Stimulated activated CD8-positive, alpha-beta memory T cell treated with anti-CD3 and anti-CD28 coated beads, Interleukin-12 subunit alpha, Interleukin-12 subunit beta, amount 100 ng/mL, for 24 hours (primary cell): Measurements from ENCODE around the gene CTCF.
"Not testable (repeated sequence)": the region's sequence is repeated elsewhere in the genome, so short reads cannot be mapped to it uniquely, and the experiment has no call there.

Experiments used
- DNase-seq: peaks from one replicate; pipeline ENCODE4 v3.0.0-alpha.2; 2020; ENCODE audit errors: extremely low read depth

CTCF gene, protein sequence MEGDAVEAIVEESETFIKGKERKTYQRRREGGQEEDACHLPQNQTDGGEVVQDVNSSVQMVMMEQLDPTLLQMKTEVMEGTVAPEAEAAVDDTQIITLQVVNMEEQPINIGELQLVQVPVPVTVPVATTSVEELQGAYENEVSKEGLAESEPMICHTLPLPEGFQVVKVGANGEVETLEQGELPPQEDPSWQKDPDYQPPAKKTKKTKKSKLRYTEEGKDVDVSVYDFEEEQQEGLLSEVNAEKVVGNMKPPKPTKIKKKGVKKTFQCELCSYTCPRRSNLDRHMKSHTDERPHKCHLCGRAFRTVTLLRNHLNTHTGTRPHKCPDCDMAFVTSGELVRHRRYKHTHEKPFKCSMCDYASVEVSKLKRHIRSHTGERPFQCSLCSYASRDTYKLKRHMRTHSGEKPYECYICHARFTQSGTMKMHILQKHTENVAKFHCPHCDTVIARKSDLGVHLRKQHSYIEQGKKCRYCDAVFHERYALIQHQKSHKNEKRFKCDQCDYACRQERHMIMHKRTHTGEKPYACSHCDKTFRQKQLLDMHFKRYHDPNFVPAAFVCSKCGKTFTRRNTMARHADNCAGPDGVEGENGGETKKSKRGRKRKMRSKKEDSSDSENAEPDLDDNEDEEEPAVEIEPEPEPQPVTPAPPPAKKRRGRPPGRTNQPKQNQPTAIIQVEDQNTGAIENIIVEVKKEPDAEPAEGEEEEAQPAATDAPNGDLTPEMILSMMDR

DNA sequence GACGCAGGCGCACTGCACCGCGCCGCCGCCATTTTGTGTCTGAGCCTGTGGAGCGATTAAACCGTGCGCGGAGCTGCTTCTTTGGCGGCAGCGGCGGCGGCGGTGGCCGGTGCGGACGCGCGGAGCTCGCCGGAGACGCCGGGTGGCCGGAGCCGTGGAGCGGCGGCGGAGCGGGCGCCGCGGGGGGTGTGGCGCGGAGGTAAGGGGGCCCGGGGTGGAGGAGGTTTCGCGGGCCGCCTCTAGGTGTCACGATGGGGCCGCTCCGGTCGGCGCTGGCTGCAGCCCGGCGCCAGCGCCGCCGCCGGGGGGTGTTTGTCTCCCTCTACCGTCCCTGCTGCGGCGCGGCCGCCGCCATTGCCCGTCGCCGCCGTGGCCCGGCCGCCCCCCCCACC, at the start of gene CTCF:
TSS of gene CTCF (plus strand) at position 1 of the 392 bp plus-strand sequence. CDS start 48,307 bp downstream, outside the sequence.
- peak; percentile 50 for DNase-seq

DNA sequence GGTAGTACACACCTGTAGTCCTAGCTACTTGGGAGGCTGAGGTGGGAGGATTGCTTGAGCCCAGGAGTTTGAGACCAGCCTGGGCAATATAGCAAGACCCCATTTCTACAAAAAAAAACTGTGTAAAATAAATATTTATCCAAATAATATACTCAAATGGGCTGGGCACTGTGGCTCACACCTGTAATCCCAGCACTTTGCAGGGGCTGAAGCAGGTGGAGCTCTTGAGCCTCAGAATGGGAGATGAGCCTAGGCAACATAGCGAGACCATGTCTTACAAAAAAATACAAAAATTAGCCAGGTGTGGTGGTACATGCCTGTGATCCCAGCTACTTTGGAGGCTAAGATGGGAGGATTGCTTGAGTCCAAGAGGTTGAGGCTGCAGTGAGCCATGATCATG, 48.4 kb upstream of the CTCF start:
- not testable (repeated sequence) for DNase-seq

DNA sequence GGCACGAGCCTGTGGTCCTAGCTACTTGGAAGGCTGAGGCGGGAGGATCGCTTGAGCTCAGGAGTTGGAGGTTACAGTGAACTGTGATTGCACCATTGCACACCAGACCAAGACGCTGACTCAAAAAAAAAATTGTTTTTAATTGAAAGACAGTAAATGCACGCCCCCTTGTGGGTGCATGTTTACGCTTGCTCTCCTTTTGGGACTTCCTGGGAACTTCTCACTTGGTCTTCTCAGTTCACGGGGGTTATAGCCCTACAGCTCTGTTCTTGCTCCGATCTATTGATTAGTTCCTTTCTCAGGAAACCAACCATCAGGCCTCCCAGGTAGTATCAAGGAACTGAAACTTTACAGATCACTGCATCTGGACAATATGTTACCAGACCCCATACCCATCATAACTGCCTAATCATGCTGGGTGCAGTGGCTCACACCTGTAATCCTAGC, 47.9 kb upstream of the CTCF start:
- peak; percentile 57 for DNase-seq

DNA sequence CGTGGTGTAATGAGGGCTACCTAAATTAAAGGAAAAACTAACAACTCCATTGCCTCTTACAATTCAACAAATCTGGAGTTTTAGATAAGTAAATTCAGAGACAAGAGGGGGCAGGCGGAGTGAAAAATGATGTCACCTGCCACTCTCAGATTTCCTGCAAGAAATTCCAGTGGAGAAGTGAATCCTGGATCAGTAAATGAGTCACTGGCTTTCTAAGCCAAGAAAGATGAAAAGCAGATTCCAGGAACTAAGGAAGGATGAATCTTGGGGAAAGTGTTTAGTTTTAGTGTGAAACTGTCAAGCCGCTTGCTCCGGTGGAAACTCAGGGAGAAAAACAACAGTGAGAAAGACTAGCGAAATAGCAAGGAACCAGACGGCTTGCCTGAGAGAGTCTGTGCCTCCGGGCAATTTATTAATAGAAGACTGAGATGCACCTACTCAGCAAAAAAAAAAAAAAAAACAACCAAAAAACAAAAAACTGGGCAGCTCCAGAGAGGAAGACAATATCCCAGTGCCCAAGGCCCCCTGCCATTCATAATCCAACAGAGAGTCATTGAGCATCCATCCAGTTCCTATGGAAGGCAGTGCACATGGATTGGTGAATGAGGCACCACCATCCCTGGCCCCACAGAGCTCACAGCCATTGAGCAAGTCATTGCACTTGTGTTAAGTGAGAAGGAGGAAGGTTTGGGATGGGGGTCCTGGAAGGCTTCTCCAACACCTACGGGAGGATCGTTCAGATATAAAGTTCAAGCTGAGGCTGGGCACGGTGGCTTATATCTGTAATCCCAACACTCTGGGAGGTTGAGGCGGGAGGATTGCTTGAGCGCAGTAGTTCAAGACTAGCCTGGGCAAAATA, 45.8 kb upstream of the CTCF start:
- no peak for DNase-seq

DNA sequence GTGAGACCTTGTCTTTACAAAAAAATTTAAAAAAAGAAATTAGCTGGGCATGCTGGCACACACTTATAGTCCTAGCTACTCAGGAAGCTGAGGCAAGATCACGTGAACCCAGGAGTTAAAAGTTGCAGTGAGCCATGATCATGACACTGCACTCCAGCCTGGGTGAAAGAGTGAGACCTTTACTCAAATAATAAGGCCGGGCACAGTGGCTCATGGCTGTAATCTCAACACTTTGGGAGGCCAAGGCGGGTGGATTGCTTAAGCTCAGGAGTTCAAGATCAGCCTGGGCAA, 45.2 kb upstream of the CTCF start:
- DNase-seq = no peak

DNA sequence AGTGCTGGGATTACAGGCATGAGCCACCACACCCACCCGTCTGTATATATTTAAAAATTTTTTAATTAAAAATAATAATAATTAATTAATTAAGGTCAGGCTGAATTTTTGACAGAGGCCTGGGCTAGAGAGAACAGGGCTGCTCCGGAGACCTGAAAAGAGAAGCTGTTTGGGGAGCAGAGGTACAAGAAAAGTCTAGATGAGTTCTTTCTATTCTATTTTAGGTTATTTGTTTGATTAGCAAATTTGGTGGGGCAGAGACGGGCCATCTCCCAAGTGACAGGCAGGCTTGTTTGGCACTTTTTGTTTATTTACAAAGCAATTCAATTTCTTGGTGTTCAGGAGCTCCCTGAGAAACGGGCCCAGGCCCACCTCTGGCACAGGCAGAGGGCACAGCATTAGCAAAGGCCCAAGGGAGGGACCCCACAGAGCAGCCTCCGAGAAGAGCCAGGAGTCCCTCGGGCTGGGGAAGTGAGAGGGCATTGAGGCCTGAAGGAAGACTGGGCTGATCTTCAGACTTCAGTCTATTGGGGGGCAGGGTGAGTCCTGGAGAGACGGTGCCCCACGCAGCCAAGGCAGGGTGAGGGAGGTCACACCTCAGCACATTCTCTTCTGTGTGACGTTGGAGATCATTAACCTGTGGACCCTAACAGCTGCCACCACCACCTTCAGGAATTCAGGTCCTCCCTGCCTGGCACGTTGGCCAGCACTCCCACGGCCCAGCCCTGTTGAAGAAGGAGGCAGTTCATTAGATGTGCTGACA, 44.5 kb upstream of the CTCF start:
- DNase-seq = no peak

DNA sequence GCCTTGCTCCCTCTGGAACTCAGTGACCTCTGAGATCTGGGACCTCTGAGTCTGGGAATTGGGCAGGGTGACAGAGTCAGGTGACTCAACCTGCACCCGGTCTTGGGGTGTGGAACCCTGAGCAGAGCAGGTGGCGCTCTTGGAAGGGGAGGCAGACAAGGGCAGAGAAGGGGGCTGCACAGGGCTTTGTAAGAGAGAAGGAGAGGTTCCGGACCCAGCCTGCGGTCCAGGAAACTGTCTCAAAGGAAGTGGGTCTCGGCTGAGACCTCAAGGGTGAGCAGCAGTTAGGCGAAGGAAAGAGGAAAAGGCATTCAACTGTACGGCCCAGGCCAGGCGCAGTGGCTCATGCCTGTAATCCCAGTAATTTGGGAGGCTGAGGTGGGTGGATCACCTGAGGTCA, 43.6 kb upstream of the CTCF start:
- DNase-seq = no peak

DNA sequence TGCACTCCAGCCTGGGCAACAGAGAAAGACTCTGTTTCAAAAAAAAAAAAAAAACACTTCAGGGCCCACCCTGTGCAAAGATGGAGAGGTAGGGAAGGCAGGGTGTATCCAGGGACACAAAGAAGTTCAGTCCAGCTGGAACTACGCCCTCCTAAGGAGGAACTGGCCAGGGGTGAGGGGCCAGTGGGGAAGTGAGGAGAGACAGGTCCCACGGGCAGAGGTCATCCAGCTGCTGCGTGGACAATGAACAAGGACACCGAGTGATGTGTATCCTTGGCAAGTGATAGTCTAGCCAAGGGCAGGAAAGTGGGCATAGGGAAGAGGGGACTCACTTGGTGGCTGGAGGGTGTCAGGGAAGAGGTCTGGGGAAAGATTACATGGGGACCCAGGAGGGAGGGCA, 43.1 kb upstream of the CTCF start:
- no peak for DNase-seq

DNA sequence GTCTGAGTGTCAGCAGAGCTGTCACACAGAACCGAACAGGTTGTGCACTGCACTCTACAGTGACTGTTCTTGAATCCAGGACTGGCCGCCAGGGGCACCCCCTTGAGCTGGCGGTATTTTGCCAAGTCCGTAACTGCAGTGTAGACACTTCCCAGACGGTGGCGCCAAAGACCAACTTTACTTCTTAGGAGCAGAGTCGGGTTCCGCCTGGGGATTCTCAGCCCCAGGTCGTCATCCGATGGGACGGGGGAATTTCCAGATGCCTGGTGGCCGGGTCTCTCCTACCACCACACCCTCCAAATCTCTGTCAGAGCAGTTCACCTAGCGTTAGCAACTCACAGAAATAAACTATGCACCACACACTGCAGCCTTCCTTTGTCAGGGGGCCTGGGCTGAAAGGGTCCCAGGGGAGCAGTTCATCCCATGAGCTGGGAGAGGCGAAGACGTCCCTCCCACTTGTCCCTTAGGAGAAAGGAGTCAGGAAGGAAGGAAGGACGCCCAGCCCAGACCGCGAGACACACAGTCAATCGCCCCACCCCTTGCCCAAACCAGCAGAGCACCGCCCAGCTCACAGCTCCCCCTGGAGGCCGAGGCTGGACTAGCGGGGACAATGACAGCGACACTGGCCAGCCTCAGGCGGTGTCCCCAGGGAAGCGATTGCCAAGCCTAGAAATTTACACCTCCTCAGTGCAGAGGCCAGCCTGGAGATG, 41.1 kb upstream of the CTCF start:
- peak; percentile 89 for DNase-seq

DNA sequence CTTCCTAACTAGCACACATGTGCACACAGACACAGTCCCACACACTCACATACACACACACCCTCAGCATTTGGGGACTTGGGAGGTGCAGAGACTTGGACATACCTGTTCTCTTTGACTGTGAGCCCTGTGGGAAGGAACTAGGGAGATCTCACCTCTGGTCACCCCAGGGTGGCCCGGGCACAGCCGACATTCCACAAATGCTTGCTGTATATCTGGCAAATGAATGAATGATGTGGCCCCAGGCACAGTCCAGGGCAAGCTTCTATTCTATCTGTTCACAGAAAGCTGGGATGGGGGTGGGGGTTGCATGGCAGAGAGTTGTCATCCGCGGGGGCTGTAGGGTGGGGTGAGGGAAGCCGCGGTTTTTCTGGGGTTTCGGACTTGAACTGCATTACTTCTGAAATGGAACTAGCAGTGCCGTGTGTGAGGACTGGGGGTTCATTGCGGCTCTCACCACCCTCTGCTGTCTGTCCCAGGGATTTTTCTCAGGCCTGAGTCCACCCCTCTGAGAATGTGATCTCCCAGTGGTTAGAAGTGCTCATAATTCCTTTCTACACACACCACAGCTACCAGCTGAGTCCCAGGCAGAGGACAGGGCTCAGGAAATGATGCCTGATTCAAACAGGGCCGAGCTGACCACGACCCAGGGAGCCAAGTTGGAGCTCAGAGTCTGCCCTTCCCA, 37.0 kb upstream of the CTCF start:
- no peak for DNase-seq

DNA sequence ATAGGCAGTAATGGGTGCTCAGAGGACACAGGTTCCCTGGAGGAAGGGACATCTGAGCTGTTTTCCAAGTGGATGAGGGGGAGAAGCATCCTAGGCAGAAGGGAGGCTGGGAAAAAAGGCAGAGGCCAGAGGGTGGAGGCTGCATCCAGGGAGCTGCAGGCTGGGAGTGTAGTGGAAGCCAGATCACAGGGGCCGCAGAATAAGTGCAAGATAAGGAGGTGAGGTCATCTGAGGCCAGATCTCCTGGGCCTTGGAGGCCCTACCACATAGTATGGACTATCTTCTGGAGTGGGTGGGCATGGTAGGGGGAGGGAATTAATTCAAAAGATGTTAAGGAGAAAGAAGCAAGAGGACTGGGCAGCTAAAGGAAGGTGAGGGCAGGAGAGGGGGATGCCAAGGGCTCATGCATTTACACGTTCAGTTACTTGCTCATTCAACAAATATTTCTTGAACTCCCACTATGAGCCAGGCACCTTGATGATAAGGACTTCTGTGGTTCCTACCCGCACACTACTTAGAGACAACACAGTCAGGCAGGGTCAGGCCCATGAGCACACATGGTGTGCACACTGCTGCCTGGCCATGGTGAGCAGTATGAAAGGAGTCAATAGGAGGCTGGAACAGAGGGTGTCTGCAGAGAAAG, 36.1 kb upstream of the CTCF start:
- DNase-seq = no peak

DNA sequence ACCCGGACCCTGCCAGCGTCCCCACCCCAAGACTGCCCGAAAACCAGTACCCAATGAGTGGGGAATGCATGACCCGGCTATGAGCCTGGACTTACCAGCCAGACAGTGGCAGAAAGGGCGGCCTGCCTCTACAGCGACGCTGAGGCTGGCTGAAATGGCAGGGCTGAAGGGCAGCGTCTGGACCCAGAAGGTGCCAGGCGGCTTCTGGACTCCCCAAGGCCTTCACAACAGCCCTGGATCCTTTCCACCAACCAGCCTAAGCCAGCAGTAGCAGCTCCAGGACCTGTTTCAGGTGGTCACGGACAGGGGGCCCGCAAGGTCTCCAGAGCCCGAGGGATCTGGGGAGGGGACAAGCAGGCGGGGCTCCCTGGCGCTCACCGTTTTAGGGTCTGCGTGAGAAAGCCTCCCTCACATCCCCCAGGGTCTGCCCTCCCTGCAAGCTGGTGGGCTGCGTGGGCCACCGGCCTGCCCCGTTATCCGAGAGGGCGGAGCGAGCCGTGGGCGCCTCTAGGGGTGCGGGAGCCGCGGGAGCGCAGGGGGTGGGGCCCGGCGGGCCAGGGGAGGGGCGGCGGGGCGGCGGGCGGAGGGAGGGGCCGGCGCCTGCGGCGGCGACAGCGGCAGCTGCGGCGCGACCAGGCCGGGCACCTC, 34.0 kb upstream of the CTCF start, which contains the start of gene RIPOR1:
TSS of gene RIPOR1 (plus strand) at position 608 of the 648 bp plus-strand sequence. CDS start 9,618 bp downstream, outside the sequence.
- no peak for DNase-seq

DNA sequence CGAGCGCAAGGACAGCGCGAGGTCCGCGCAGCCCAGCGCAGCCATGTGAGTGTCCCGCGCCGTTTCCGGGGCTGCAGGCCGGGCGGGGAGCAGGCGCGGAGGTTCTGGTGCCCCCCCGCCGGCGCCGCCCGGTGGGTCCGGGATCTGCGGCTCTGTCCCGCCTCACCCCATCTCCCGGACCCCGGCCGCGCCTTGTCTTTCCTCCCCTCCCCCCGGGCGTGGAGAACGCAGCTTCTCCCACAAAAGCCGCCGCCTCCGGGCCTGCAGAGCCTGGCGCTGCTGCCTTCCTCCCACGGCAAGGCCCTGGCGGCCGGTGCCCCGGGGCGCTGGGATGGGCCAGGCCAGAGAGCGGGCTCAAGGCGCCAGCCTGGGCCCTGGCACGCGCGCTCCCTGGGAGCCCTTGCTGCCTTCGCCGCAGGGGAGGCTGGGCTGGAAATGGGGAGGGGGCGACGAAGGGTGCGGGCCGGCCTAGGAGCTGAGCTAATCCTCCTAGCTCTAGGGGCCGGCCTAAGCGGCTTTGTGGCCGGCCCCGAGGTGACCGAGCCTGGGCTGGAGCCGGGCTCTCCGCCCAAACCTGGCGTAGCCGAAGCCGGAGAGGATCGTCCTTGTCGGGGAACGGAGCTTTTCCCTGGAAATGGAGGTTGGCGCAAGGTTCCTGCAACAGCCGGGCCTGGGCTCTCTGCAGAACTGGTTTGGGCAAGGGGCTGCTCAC, 33.3 kb upstream of the CTCF start:
- DNase-seq = no peak

DNA sequence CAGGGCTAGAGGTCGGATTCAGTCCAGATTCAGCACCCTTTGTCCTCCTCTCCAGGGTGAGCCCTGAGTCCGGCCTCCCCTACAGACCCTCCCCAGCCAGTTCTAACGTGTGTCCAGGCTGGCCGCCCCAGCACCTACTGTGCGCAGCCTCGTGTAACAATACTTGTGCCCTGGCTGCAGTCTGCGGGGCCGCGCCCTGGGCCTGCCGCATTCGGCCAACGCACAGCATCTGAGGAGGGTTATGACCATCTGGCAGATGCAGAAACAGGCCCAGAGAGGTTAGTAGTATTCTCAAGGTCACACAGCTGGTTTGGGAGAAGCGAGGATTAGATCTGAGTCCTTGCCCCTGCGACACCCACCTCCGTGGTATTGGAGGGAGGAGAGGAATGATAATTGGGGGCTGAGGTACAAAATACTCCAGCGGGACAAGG, 32.7 kb upstream of the CTCF start:
- DNase-seq = no peak

DNA sequence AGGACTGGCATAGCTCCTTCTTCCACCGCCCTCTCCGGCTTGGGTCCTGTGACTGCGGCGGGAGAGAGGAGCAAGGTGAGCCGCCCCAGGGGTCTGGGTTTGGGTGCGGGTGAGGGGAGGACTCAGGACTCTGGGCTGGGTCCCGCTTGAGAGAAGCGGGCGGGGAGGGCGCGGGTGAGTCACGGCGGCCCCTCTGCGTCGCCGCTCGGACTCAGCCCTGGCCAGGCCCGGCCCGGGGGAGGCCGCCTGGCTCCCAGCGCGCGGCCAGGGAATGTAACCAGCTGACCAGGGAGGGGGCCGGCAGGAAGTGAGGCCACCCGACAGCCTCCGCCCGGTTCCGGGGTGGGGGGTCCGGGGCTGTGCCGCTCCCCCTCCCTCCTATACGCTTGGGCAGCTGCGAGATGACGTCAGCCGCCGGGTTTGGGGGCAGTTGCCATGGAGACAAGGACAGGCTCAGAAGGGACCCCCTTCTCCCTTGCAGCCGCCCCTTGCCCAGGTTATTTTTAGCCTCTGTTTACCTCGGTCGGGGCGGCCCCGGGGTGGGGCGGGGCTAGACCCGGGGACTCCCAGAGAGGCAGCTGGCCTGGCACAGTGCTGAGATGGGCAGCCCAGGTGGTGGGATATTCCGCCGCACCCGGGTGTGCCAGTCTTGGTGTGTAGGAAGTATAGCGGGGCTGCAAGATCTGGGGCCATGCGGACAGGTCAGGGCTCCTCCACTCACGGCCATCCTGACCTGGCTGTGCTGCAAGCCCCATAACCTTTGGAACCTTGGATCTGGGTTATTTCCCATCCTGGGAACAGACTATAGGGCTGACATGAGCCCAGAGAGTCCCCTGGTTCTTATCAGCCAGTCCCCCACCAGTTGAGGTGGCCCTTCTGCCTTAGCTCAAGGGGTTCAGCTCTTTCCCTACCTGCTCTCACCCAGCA, 32.0 kb upstream of the CTCF start:
- no peak for DNase-seq

DNA sequence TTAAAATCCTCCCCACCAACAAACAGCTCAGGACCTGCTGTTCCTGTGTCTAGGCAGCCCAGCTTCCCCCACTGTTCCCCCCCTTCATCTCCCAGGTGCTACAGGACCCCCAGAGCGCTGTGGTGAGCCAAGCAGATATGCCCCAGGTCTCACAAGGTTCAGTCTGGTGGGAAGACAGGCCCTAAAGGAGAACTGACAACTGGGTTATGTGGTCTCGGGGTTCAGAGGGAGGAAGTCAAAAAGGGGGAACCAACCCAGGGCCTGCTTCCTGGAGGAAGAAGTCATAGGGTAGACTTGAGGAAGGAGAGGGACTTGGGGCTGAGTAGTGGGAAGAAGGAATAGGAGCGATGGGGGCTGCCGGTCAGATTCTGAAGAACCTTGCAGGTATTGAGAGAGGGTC, 31.1 kb upstream of the CTCF start:
- DNase-seq = no peak

DNA sequence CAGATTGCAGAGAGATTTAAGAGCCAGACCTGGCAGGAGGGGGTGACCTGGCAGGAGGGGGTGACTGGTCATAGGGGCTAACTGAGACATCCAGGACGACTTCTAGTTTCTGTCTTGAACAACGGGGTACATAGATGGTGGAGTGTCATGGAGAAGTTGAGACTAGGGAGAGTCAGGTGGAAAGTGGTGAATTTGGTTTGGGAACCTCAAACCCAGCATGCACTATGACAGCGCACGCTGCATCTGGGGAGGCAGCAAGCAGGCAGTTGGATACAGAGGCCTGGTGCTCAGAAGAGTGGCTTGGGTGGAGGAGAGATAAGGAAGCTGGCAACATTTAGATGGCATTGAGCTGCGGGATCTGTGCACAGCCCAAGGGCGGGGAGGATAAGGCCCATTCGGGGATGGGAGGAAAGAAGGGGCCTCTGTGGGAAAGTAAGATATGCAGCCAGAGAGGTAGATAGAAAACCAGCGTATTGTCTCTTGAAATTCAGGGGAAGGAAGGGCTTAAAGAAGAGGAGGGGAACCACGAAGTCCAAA, 29.2 kb upstream of the CTCF start:
- DNase-seq = no peak
